ENCODE data around the gene ZNF611. TPM values are rescaled to one million over a fixed set of nuclear protein-coding genes. Genes with fewer than 3 reads are reported as not detected.

Gene ZNF611
- total RNA-seq, 2 experiments from 2014 or later: 20.6 to 22.9 TPM

GRCh38 chr19:52653161-52653560 is 81.7 kb downstream of the ZNF611 start:
- ChIA-PET CTCF (interaction anchor here (0.6 kb wide), 1 partner anchor 13 kb away, joined by 3 read pairs; no protein-coding TSS in a partner anchor), POLR2A (no interaction called here)
- no peaks in the 10 kb centered on the region for H3K4me1 Mint-ChIP-seq
- peaks cover 88% of the 10 kb centered on the region for H3K36me3 Mint-ChIP-seq (ENCODE audit: low read depth)
- H3K4me3 Mint-ChIP-seq: no peak overlapping the region
- peaks cover 40% of the 10 kb centered on the region for H3K9me3 Mint-ChIP-seq (ENCODE audit: low read depth)
- DNase-seq (no peak), ATAC-seq (no peak)
- no peaks in the 10 kb centered on the region for H3K27me3 Mint-ChIP-seq
- no peak overlapping the region for H3K27ac Mint-ChIP-seq
- intact Hi-C loops (cut with DNase I, micrococcal nuclease): no loop called here

Other genes with a start within 250 kb of the ZNF611 start
- 10 to 100 TPM; 25.7 to 29.9 TPM for gene ZNF808, start 207.4 kb downstream of the ZNF611 start, total RNA-seq
- gene ZNF701, start 164.8 kb downstream of the ZNF611 start, total RNA-seq: 10 to 100 TPM; 19.0 to 21.5 TPM
- 10 to 100 TPM; 23.8 to 27.5 TPM for gene ZNF83, start 96.7 kb downstream of the ZNF611 start, total RNA-seq
- gene ZNF600, start 51.7 kb upstream of the ZNF611 start, total RNA-seq: 10 to 100 TPM; 10.6 to 14.3 TPM
- gene ZNF28, start 86.6 kb upstream of the ZNF611 start, total RNA-seq: 10 to 100 TPM; 17.3 to 18.9 TPM
- 10 to 100 TPM; 11.5 to 12.9 TPM for gene ZNF468, start 122.6 kb upstream of the ZNF611 start, total RNA-seq
- 10 to 100 TPM; 10.8 to 12.2 TPM for gene ZNF320, start 162.6 kb upstream of the ZNF611 start, total RNA-seq
- 1 to 10 TPM; 5.1 to 5.5 TPM for gene ZNF888, start 188.4 kb upstream of the ZNF611 start, total RNA-seq
- gene ZNF816, start 227.8 kb upstream of the ZNF611 start, total RNA-seq: 10 to 100 TPM; 10.7 to 11.4 TPM

All from activated CD4-positive, alpha-beta T cell treated with anti-CD3 and anti-CD28 coated beads for 36 hours (primary cell).